Osteocyte (in vitro differentiated cells): ENCODE measurements around the gene TMEM129. TPM values are rescaled to one million over a fixed set of nuclear protein-coding genes. Genes with fewer than 3 reads are reported as not detected.

Experiments used
- DNase-seq: peaks from one replicate; pipeline ENCODE4 v3.0.0; 2021; ENCODE audit warnings: mixed read lengths; ENCODE audit not compliant: unreplicated experiment; ENCODE audit errors: extremely low spot score
- H3K27ac Mint-ChIP-seq: one replicate; pipeline ENCODE4 v1.8.0; 2021; ENCODE audit warnings: mild to moderate bottlenecking, mixed read lengths; ENCODE audit not compliant: unreplicated experiment
- H3K27me3 Mint-ChIP-seq: one replicate; pipeline ENCODE4 v1.8.0; 2021; ENCODE audit warnings: mixed read lengths; ENCODE audit not compliant: unreplicated experiment
- H3K36me3 Mint-ChIP-seq: one replicate; pipeline ENCODE4 v1.8.0; 2021; ENCODE audit warnings: mixed read lengths; ENCODE audit not compliant: unreplicated experiment
- H3K4me1 Mint-ChIP-seq: one replicate; pipeline ENCODE4 v1.8.0; 2021; ENCODE audit warnings: mixed read lengths; ENCODE audit not compliant: unreplicated experiment
- H3K4me3 Mint-ChIP-seq: one replicate; pipeline ENCODE4 v1.8.0; 2021; ENCODE audit warnings: mild to moderate bottlenecking, moderate library complexity, mixed read lengths; ENCODE audit not compliant: unreplicated experiment
- H3K9me3 Mint-ChIP-seq: one replicate; pipeline ENCODE4 v1.8.0; 2021; ENCODE audit warnings: mixed read lengths; ENCODE audit not compliant: unreplicated experiment
- CTCF ChIP-seq: fragments of 200-600 bp; sonication (generic); IDR thresholded peaks from 2 replicates; pipeline ENCODE4 v1.5.0; 2021; ENCODE audit warnings: antibody characterized with exemption, mild to moderate bottlenecking, moderate library complexity
- total RNA-seq: library from RNA; stranded (reverse); gene quantifications from 2 replicates; pipeline ENCODE4 v1.2.1, GENCODE V29; 2021

Gene TMEM129
- total RNA-seq, 1 donor from 2014 or later, result 48.8 TPM

GRCh38 chr4:1668488-1668840, 52.7 kb downstream of the TMEM129 start:
- H3K27me3 Mint-ChIP-seq, result no peaks in the 10 kb centered on the region
- no peaks in the 10 kb centered on the region for H3K36me3 Mint-ChIP-seq
- H3K4me3 Mint-ChIP-seq, result no peak overlapping the region
- DNase-seq, result no peak
- no peaks in the 10 kb centered on the region for H3K9me3 Mint-ChIP-seq
- TF ChIP-seq CTCF, result no peak
- peaks cover 5% of the 10 kb centered on the region for H3K4me1 Mint-ChIP-seq
- H3K27ac Mint-ChIP-seq, result no peak overlapping the region

GRCh38 chr4:1667273-1667672, 53.9 kb downstream of the TMEM129 start:
- Mint-ChIP-seq H3K36me3 (no peaks in the 10 kb centered on the region), H3K9me3 (no peaks in the 10 kb centered on the region), H3K27ac (no peak overlapping the region), H3K4me3 (no peak overlapping the region), H3K4me1 (peaks cover 5% of the 10 kb centered on the region), H3K27me3 (no peaks in the 10 kb centered on the region)
- no peak for TF ChIP-seq CTCF
- DNase-seq, result no peak

GRCh38 chr4:1666391-1666790, 54.7 kb downstream of the TMEM129 start:
- Mint-ChIP-seq H3K9me3 (no peaks in the 10 kb centered on the region), H3K27me3 (no peaks in the 10 kb centered on the region), H3K4me1 (peaks cover 5% of the 10 kb centered on the region), H3K4me3 (no peak overlapping the region), H3K27ac (no peak overlapping the region), H3K36me3 (no peaks in the 10 kb centered on the region)
- DNase-seq, result no peak
- TF ChIP-seq CTCF, result no peak

Other genes starting within 250 kb of the TMEM129 start
- 6.2 and 9.5 TPM in 2 replicates for gene FAM53A, start 37.0 kb downstream of the TMEM129 start, total RNA-seq
- gene SLBP, start 9.0 kb downstream of the TMEM129 start, total RNA-seq, result 49.1 and 50.4 TPM in 2 replicates
- 22.3 and 23.6 TPM in 2 replicates for gene TACC3, start 198 bp upstream of the TMEM129 start, total RNA-seq
- 6.4 and 6.9 TPM in 2 replicates for gene FGFR3, start 72.0 kb upstream of the TMEM129 start, total RNA-seq
- gene LETM1, start 134.8 kb upstream of the TMEM129 start, total RNA-seq, result 48.2 and 49.9 TPM in 2 replicates
- 63.4 and 66.4 TPM in 2 replicates for gene NSD2, start 150.1 kb upstream of the TMEM129 start, total RNA-seq